Spleen (tissue), 7 donors: ENCODE measurements around the gene USP20.

Experiments
- POLR2A ChIP-seq, 3 donors: fragments of 450-650 bp; IDR thresholded peaks; one replicate each; pipeline ENCODE4 v1.5.1; 2017; ENCODE audit warnings: antibody characterized with exemption in 3 of 3, mild to moderate bottlenecking in 1 of 3
- POLR2AphosphoS5 ChIP-seq, 3 donors: sonication (generic); formaldehyde crosslinking; IDR thresholded peaks; one replicate each; pipeline ENCODE4 v1.5.1; 2017; ENCODE audit warnings: antibody characterized with exemption in 3 of 3
- TF ChIP-seq, protein P1 (sequence below), 11 experiments: fragments of 200-600 bp in 7 of 11; fragments of 450-650 bp in 4 of 11; sonication (generic) in 4 of 11; IDR thresholded peaks in 8 of 11; conservative IDR thresholded peaks in 3 of 11; 1 replicate in 7 of 11; 2 replicates in 4 of 11; pipeline versions ENCODE4 v1.4.0 to v1.8.0; 2016 to 2021; ENCODE audit warnings: antibody characterized with exemption in 11 of 11, inconsistent platforms in 4 of 11, mild to moderate bottlenecking in 1 of 11
- donor health status: DM: no; HTN: no; CAD: no; lungs with moderate emphysema.
- donor health status: DM: no; HTN: no; CAD: no.
- donor health status: DM: no; HTN: no; CAD: no.

DNA sequence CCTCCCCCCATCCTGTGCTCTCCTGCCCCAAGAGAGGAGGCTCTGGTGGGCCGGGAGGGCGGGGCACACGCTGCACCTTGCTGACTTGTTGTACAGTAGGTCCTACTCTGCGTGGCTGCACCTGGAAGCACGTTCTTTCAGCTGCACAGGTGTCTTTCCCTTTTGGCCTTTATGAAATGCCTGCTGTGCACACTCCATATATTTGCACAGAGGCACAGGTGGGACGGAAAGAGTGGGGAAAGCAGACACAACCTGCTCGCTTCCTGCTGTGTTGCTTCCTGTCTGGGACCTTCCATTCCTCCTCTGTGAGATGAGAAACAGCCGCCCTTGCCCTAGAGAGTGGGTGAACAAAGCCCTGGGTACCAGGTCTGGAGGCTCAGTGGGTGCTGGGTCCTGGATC lies 4.8 kb downstream of the USP20 start:
- TF ChIP-seq POLR2AphosphoS5 (IDR thresholded peaks at IDR 0.05) (no peak), POLR2A (IDR thresholded peaks at IDR 0.05) (no peak)
- TF ChIP-seq, protein P1, sequence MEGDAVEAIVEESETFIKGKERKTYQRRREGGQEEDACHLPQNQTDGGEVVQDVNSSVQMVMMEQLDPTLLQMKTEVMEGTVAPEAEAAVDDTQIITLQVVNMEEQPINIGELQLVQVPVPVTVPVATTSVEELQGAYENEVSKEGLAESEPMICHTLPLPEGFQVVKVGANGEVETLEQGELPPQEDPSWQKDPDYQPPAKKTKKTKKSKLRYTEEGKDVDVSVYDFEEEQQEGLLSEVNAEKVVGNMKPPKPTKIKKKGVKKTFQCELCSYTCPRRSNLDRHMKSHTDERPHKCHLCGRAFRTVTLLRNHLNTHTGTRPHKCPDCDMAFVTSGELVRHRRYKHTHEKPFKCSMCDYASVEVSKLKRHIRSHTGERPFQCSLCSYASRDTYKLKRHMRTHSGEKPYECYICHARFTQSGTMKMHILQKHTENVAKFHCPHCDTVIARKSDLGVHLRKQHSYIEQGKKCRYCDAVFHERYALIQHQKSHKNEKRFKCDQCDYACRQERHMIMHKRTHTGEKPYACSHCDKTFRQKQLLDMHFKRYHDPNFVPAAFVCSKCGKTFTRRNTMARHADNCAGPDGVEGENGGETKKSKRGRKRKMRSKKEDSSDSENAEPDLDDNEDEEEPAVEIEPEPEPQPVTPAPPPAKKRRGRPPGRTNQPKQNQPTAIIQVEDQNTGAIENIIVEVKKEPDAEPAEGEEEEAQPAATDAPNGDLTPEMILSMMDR (IDR thresholded peaks at IDR 0.05 in 8 of 11, conservative IDR thresholded peaks at IDR 0.05 in 3 of 11) = no peak
